SH-SY5Y (cell line): Measurements from ENCODE around the gene ETFB.

Experiments
- GATA2 ChIP-seq: IDR thresholded peaks from 2 replicates; pipeline ENCODE4 v1.6.1; 2011; ENCODE audit warnings: mild to moderate bottlenecking, low read depth, low read length
- GATA3 ChIP-seq: IDR thresholded peaks from 2 replicates; pipeline ENCODE4 v1.6.1; 2011; ENCODE audit warnings: low read depth, mild to moderate bottlenecking, low read length, moderate library complexity

- no peak for TF ChIP-seq GATA2
- no peak for TF ChIP-seq GATA3
Measured at GRCh38 chr19:51331716-51332115, 34.5 kb downstream of the ETFB start.
